ENCODE measurements around the gene MAP2K3.

GRCh38 chr17:21242026-21242697 is 42.3 kb upstream of the MAP2K3 start:
- TF ChIP-seq, protein P1, sequence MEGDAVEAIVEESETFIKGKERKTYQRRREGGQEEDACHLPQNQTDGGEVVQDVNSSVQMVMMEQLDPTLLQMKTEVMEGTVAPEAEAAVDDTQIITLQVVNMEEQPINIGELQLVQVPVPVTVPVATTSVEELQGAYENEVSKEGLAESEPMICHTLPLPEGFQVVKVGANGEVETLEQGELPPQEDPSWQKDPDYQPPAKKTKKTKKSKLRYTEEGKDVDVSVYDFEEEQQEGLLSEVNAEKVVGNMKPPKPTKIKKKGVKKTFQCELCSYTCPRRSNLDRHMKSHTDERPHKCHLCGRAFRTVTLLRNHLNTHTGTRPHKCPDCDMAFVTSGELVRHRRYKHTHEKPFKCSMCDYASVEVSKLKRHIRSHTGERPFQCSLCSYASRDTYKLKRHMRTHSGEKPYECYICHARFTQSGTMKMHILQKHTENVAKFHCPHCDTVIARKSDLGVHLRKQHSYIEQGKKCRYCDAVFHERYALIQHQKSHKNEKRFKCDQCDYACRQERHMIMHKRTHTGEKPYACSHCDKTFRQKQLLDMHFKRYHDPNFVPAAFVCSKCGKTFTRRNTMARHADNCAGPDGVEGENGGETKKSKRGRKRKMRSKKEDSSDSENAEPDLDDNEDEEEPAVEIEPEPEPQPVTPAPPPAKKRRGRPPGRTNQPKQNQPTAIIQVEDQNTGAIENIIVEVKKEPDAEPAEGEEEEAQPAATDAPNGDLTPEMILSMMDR (IDR thresholded peaks at IDR 0.05): no peak
- TF ChIP-seq EP300 (IDR thresholded peaks at IDR 0.05): no peak

Measured in esophagus muscularis mucosa (tissue), 3 donors.